Activated CD8-positive, alpha-beta T cell treated with anti-CD3 and anti-CD28 coated beads, Interleukin-2, amount 10 ng/mL, durations not matched to agents 7 days and 5 days (primary cell): ENCODE data around the gene NUSAP1. TPM values are rescaled to one million over a fixed set of nuclear protein-coding genes. Genes with fewer than 3 reads are reported as not detected.

Experiments used
- ATAC-seq: fragments of 150-1000 bp; cut with Tn5 transposase; one replicate; pipeline ENCODE4 v1.10.0; 2021; ENCODE audit warnings: moderate library complexity
- CTCF ChIA-PET: fragments of 350-600 bp; sonication (Branson Sonifier 250); formaldehyde crosslinking; loops from one replicate; lab custom pipeline; 2021; ENCODE audit warnings: antibody characterized with exemption; lab: Charles Lee
- POLR2A ChIA-PET: fragments of 350-600 bp; sonication (Branson Sonifier 250); formaldehyde crosslinking; loops from one replicate; lab custom pipeline; 2021; ENCODE audit warnings: antibody characterized with exemption; lab: Charles Lee
- DNase-seq: peaks from one replicate; pipeline ENCODE4 v3.0.0-alpha.2; 2020
- H3K27ac Mint-ChIP-seq: one replicate; pipeline ENCODE4 v1.8.0; 2021; ENCODE audit warnings: mild to moderate bottlenecking, mixed read lengths
- H3K27me3 Mint-ChIP-seq: one replicate; pipeline ENCODE4 v1.8.0; 2021; ENCODE audit warnings: low read depth, mixed read lengths
- H3K36me3 Mint-ChIP-seq: one replicate; pipeline ENCODE4 v1.8.0; 2021; ENCODE audit warnings: low read depth, mixed read lengths
- H3K4me1 Mint-ChIP-seq: one replicate; pipeline ENCODE4 v1.8.0; 2021; ENCODE audit warnings: low read depth, mixed read lengths
- H3K4me3 Mint-ChIP-seq: one replicate; pipeline ENCODE4 v1.8.0; 2021; ENCODE audit warnings: mild to moderate bottlenecking, mixed read lengths
- H3K9me3 Mint-ChIP-seq: one replicate; pipeline ENCODE4 v1.8.0; 2022; ENCODE audit warnings: mixed read lengths; ENCODE audit not compliant: insufficient read depth
- total RNA-seq, 2 experiments: library from RNA; stranded (reverse); gene quantifications; one replicate each; pipeline ENCODE4 v1.2.3, GENCODE V29; 2021

NUSAP1 gene
- total RNA-seq, 2 experiments from 2014 or later = 281 to 287 TPM

DNA sequence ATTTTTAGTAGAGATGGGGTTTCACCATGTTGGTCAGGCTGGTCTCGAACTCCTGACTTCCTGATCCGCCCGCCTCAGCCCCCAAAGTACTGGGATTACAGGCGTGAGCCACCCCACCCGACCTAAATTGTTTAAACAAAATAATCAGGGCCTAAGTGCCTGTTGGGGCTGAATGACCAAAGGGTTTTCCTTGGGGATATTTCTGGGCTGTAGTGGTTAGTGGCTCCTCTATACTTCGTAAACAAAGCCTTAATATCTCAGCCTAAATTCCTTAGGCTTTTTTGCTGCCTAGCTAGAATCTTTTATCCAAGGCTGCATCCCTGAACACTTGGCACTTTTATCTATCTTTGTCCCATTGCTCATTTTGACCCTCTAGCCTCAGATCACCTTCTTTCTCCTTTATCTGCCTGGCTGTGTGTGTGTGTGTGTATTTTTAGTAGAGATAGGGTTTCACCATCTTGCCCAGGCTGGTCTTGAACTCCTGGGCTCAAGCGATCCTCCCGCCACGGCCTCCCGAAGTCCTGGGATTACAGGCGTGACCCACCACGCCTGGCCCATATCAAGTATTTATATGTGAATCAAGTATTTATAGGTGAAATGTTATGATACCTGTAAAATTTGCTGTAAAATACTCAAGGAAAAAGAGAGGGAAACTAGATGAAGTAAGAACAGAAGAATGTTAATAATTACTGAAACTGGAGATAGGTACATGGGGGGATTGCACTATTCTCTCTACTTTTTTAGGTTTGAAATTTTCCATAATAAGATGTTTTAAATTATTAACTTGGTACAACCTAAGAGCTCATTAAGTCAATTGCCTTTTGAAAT lies 1.8 kb downstream of the NUSAP1 start:
- Mint-ChIP-seq H3K36me3 (peaks cover 50% of the 10 kb centered on the region), H3K4me3 (peak overlapping the region; percentile 96), H3K9me3 (no peaks in the 10 kb centered on the region), H3K27ac (peak overlapping the region; percentile 66), H3K4me1 (peaks cover 40% of the 10 kb centered on the region), H3K27me3 (no peaks in the 10 kb centered on the region)
- ChIA-PET CTCF (interaction anchor here (1.3 to 2.4 kb wide), 2 partner anchors 11 to 103 kb away, joined by 3 to 11 read pairs; partner anchors contain the start of gene CHP1), POLR2A (no interaction called here)
- ATAC-seq = no peak
- DNase-seq = no peak

DNA sequence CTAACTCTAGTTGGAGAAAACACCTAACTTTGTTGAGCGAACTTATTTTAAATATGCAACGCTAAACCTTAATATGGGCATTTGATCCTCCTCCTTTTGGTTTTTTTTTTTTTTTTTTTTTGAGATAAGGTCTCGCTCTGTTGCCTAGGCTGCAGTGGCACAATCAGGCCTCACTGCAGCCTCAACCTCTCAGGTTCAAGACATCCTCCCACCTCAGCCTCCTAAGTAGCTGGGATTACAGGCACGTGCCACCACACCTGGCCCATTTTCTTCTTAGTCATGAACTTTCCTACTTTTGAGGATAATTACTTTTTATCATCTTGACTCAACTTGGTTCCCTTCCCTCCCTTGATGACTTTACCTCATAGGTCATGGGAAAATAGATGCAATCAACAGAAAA lies 3.9 kb downstream of the NUSAP1 start:
- ChIA-PET CTCF (no interaction called here), POLR2A (interaction anchor here (1.3 kb wide), 1 partner anchor 52 kb away, joined by 3 read pairs; no protein-coding TSS in a partner anchor)
- Mint-ChIP-seq H3K4me1 (peaks cover 43% of the 10 kb centered on the region), H3K36me3 (peaks cover 67% of the 10 kb centered on the region), H3K9me3 (no peaks in the 10 kb centered on the region), H3K27me3 (no peaks in the 10 kb centered on the region), H3K4me3 (no peak overlapping the region), H3K27ac (peak overlapping the region; percentile 2)
- ATAC-seq (no peak), DNase-seq (no peak)

- Mint-ChIP-seq H3K27ac (no peak overlapping the region), H3K4me3 (no peak overlapping the region), H3K4me1 (peaks cover 45% of the 10 kb centered on the region), H3K27me3 (no peaks in the 10 kb centered on the region), H3K9me3 (no peaks in the 10 kb centered on the region), H3K36me3 (peaks cover 70% of the 10 kb centered on the region)
- ATAC-seq (no peak), DNase-seq (no peak)
- ChIA-PET CTCF (no interaction called here), POLR2A (interaction anchor here (1.3 kb wide), 1 partner anchor 52 kb away, joined by 3 read pairs; no protein-coding TSS in a partner anchor)
Measured at GRCh38 chr15:41337047-41337446, 4.4 kb downstream of the NUSAP1 start.

- H3K27ac Mint-ChIP-seq = peak overlapping the region; percentile 31
Measured at GRCh38 chr15:41337631-41338522, 5.2 kb downstream of the NUSAP1 start.

GRCh38 chr15:41340189-41340695 lies 7.6 kb downstream of the NUSAP1 start:
- ATAC-seq (no peak), DNase-seq (no peak)
- CTCF ChIA-PET = no interaction called here
- Mint-ChIP-seq H3K4me1 (peaks cover 47% of the 10 kb centered on the region), H3K36me3 (peaks cover 69% of the 10 kb centered on the region), H3K27ac (no peak overlapping the region), H3K4me3 (no peak overlapping the region), H3K27me3 (no peaks in the 10 kb centered on the region), H3K9me3 (no peaks in the 10 kb centered on the region)
- POLR2A ChIA-PET = no interaction called here

More at GRCh38 chr15:41337631-41338522, 5.2 kb downstream of the NUSAP1 start:
- Mint-ChIP-seq H3K27me3 (no peaks in the 10 kb centered on the region), H3K9me3 (no peaks in the 10 kb centered on the region), H3K4me3 (no peak overlapping the region), H3K36me3 (peaks cover 72% of the 10 kb centered on the region), H3K4me1 (peaks cover 49% of the 10 kb centered on the region)
- DNase-seq = no peak
- ATAC-seq = no peak
- CTCF ChIA-PET = no interaction called here
- POLR2A ChIA-PET = interaction anchor here (1.0 to 1.3 kb wide), 2 partner anchors 12 to 53 kb away, joined by 3 to 5 read pairs; no protein-coding TSS in a partner anchor

DNA sequence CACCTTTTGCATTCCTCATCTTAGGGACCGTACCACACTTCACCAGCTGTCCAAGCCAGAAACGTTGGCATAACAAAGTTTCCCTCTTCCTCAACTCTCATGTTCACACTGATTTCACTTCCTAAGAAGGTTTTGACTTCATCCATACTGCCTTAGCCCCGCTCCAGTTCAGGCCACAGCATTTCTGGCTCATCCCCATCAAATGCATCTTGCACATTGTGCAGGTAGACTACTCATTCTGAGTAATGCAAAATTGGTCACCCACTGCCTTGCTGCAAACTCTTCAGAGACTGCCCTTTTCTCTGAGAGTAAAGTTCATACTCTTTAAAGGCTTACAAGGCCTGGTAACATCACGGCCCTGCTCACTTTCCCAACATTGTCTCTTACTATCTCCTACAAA lies 8.8 kb downstream of the NUSAP1 start:
- DNase-seq (no peak), ATAC-seq (no peak)
- ChIA-PET CTCF (no interaction called here), POLR2A (interaction anchor here (1.1 kb wide), 1 partner anchor 9 kb away, joined by 3 read pairs; the partner anchor contains the start of genes NUSAP1 and OIP5)
- H3K4me1 Mint-ChIP-seq = peaks cover 41% of the 10 kb centered on the region
- H3K27ac Mint-ChIP-seq = no peak overlapping the region
- H3K27me3 Mint-ChIP-seq = no peaks in the 10 kb centered on the region
- no peaks in the 10 kb centered on the region for H3K9me3 Mint-ChIP-seq
- peaks cover 72% of the 10 kb centered on the region for H3K36me3 Mint-ChIP-seq
- no peak overlapping the region for H3K4me3 Mint-ChIP-seq

DNA sequence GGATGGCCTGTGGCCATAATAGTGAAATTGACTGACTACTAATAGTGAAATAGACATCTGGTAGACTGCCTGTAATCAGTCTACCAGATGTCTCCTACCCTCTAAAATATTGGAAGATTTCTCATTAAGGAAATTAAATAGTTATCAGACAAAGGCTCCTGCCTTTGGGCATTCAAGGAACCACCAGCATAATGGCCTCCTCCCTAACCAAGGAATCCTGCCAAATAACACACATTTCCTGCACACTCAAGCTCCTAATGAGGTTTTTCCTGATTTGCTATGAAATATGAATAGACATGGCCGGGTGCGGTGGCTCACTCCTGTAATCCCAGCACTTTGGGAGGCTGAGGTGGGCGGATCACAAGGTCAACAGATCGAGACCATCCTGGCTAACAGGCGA lies 14.6 kb downstream of the NUSAP1 start:
- no peak overlapping the region for H3K4me3 Mint-ChIP-seq
- no peak overlapping the region for H3K27ac Mint-ChIP-seq

DNA sequence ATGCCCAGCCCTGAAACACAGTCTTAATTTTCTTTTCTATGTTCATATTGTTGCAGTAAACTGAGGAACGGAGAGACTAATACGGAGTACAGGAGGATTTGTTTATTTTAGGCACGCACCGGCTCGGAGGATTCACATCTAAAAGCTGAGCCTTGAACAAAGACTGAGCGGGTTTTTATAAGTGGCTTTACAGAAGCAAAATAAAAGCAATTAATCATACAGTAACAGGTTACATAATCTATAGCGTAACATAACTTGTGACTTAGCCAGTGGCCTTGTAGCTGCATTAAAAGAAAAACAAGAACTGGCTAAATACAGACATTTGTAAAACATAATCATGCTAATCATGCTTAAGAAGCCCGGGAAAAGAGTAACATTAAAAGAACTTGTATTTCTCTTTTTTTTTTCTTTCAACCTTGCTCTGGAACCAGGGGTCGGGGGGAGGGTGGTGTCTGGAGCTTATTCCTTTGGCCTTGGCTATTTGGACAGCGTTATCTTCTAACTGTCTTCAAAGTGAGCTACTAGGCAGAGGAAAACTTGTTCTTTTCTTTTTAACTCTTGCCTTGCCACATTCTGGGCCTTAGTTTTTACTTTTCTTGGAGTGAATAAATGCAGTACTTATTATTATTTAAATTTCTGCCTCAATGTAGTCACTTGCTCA lies 17.5 kb downstream of the NUSAP1 start:
- DNase-seq = no peak
- no peak overlapping the region for H3K4me3 Mint-ChIP-seq
- ATAC-seq = no peak
- no peak overlapping the region for H3K27ac Mint-ChIP-seq
- no peaks in the 10 kb centered on the region for H3K9me3 Mint-ChIP-seq
- H3K4me1 Mint-ChIP-seq = no peaks in the 10 kb centered on the region
- CTCF ChIA-PET = interaction anchor here (1.3 kb wide), 1 partner anchor 17 kb away, joined by 3 read pairs; the partner anchor contains the start of genes NUSAP1 and OIP5
- H3K36me3 Mint-ChIP-seq = peaks cover 65% of the 10 kb centered on the region
- POLR2A ChIA-PET = interaction anchor here (1.2 kb wide), 1 partner anchor 12 kb away, joined by 5 read pairs; no protein-coding TSS in a partner anchor
- no peaks in the 10 kb centered on the region for H3K27me3 Mint-ChIP-seq

More for the DNA sequence above, 14.6 kb downstream of the NUSAP1 start:
- CTCF ChIA-PET = no interaction called here
- POLR2A ChIA-PET = interaction anchor here (1.0 kb wide), 1 partner anchor 14 kb away, joined by 7 read pairs; the partner anchor contains the start of genes NUSAP1 and OIP5
- peaks cover 4% of the 10 kb centered on the region for H3K4me1 Mint-ChIP-seq
- no peak for DNase-seq
- H3K36me3 Mint-ChIP-seq = peaks cover 69% of the 10 kb centered on the region
- no peaks in the 10 kb centered on the region for H3K9me3 Mint-ChIP-seq
- ATAC-seq = no peak
- no peaks in the 10 kb centered on the region for H3K27me3 Mint-ChIP-seq

GRCh38 chr15:41354371-41354770 lies 21.7 kb downstream of the NUSAP1 start:
- no peak overlapping the region for H3K4me3 Mint-ChIP-seq
- no peaks in the 10 kb centered on the region for H3K27me3 Mint-ChIP-seq
- peaks cover 63% of the 10 kb centered on the region for H3K36me3 Mint-ChIP-seq
- POLR2A ChIA-PET = no interaction called here
- H3K27ac Mint-ChIP-seq = no peak overlapping the region
- H3K9me3 Mint-ChIP-seq = no peaks in the 10 kb centered on the region
- no peaks in the 10 kb centered on the region for H3K4me1 Mint-ChIP-seq
- no peak for ATAC-seq
- no peak for DNase-seq
- CTCF ChIA-PET = no interaction called here

DNA sequence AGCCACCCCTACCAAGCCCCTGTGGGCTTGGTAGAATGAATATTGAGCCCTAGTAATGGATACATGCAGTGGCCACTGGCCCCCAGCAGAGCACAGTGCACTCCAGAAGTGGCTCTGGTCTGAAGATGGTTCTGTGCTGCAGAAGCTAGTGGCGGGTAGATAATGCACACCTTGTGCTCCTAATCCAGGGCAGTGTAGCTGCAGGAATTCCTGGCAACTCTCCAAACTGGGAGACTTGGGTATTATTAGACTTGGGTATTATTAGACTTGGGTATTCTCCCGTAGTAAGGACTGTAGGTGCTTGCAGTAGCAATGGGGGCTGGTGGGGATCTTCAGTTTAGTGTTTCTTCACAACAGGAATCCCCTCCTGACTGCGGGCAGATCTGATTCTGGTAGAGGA lies 34.7 kb downstream of the NUSAP1 start:
- peak; percentile 30 for ATAC-seq
- Mint-ChIP-seq H3K9me3 (no peaks in the 10 kb centered on the region), H3K27me3 (no peaks in the 10 kb centered on the region), H3K4me1 (no peaks in the 10 kb centered on the region), H3K36me3 (peaks cover 69% of the 10 kb centered on the region), H3K4me3 (no peak overlapping the region), H3K27ac (no peak overlapping the region)
- ChIA-PET CTCF (no interaction called here), POLR2A (interaction anchor here (0.6 kb wide), 1 partner anchor 447 kb away, joined by 3 read pairs; no protein-coding TSS in a partner anchor)
- DNase-seq = no peak

GRCh38 chr15:41377978-41378377 lies 45.3 kb downstream of the NUSAP1 start:
- POLR2A ChIA-PET = no interaction called here

More at GRCh38 chr15:41377978-41378377, 45.3 kb downstream of the NUSAP1 start:
- CTCF ChIA-PET = no interaction called here
- no peaks in the 10 kb centered on the region for H3K4me1 Mint-ChIP-seq
- peak overlapping the region; percentile 61 for H3K27ac Mint-ChIP-seq
- H3K36me3 Mint-ChIP-seq = peaks cover 54% of the 10 kb centered on the region
- H3K4me3 Mint-ChIP-seq = no peak overlapping the region
- H3K9me3 Mint-ChIP-seq = no peaks in the 10 kb centered on the region
- DNase-seq = no peak
- H3K27me3 Mint-ChIP-seq = no peaks in the 10 kb centered on the region
- no peak for ATAC-seq
